ENCODE data around the gene MATK.
"Not testable (repeated sequence)": the region's sequence is repeated elsewhere in the genome, so short reads cannot be mapped to it uniquely, and the experiment has no call there.

The MATK gene

GRCh38 chr19:3816148-3816547, 30.0 kb upstream of the MATK start:
- not testable (repeated sequence) for DNase-seq

GRCh38 chr19:3814648-3815047, 28.5 kb upstream of the MATK start:
- DNase-seq, result no peak

- DNase-seq, result no peak
Measured at GRCh38 chr19:3813473-3814392, 27.6 kb upstream of the MATK start.

- DNase-seq, result no peak
Measured at GRCh38 chr19:3810708-3811355, 24.7 kb upstream of the MATK start.

- DNase-seq, result no peak
Measured at GRCh38 chr19:3809881-3810707, 23.9 kb upstream of the MATK start.

- DNase-seq, result no peak
Measured at GRCh38 chr19:3808420-3809143, 22.4 kb upstream of the MATK start.

GRCh38 chr19:3807574-3808354, 21.6 kb upstream of the MATK start:
- DNase-seq, result no peak

GRCh38 chr19:3807131-3807480, 20.9 kb upstream of the MATK start:
- DNase-seq, result no peak

GRCh38 chr19:3805859-3806258, 19.7 kb upstream of the MATK start:
- no peak for DNase-seq

- no peak for DNase-seq
Measured at GRCh38 chr19:3804429-3804828, 18.2 kb upstream of the MATK start.

GRCh38 chr19:3803986-3804385, 17.8 kb upstream of the MATK start:
- DNase-seq, result no peak

GRCh38 chr19:3803114-3803888, 17.1 kb upstream of the MATK start:
- DNase-seq, result no peak

- peak; percentile 8 for DNase-seq
Measured at GRCh38 chr19:3801412-3802096, 15.4 kb upstream of the MATK start.

- DNase-seq, result no peak
Measured at GRCh38 chr19:3800996-3801395, 14.8 kb upstream of the MATK start.

GRCh38 chr19:3798137-3798536, 12.0 kb upstream of the MATK start:
- DNase-seq, result no peak

GRCh38 chr19:3796358-3796757, 10.2 kb upstream of the MATK start:
- DNase-seq, result no peak

- DNase-seq, result no peak
Measured at GRCh38 chr19:3793799-3794198, 7.6 kb upstream of the MATK start.

GRCh38 chr19:3792114-3792513, 5.9 kb upstream of the MATK start:
- DNase-seq, result no peak

- DNase-seq, result no peak
Measured at GRCh38 chr19:3790941-3791340, 4.8 kb upstream of the MATK start.

GRCh38 chr19:3790209-3790734, 4.1 kb upstream of the MATK start:
- no peak for DNase-seq

Measured in NCI-H82 (cell line).